A549 (cell line): ENCODE measurements around the gene ARID5A. TPM values are rescaled to one million over a fixed set of nuclear protein-coding genes. Genes with fewer than 3 reads are reported as not detected.

ENCODE experiments used
- ATAC-seq, 2 experiments: fragments of 200-7000 bp in 1 of 2; fragments of >200 bp in 1 of 2; cut with Nextera tagmentation in 1 of 2; cut with Tn5 transposase in 1 of 2; 3 replicates each; pipeline versions ENCODE4 v1.8.0 to v1.9.1; 2018 to 2020; ENCODE audit warnings: mild to moderate bottlenecking in 1 of 2, moderate library complexity in 1 of 2
- CTCF ChIA-PET: fragments of 300-600 bp; sonication (Branson Sonifier 250); formaldehyde crosslinking; extraction: SDS; loops from one replicate; lab custom pipeline; 2021; ENCODE audit warnings: antibody characterized with exemption, inconsistent platforms; lab: Yijun Ruan, JAX
- POLR2A ChIA-PET: fragments of 350-600 bp; formaldehyde crosslinking; extraction: SDS; loops from one replicate; lab custom pipeline; 2021; ENCODE audit warnings: antibody characterized with exemption, inconsistent platforms; lab: Yijun Ruan, JAX
- DNase-seq, 2 experiments: peaks; one replicate each; pipeline versions ENCODE4 v3.0.0 to v3.0.0-alpha.2; 2011 to 2016; ENCODE audit warnings: low read depth in 1 of 2, low spot score in 1 of 2
- FAIRE-seq: peaks from 2 replicates; lab custom pipeline; 2011; peaks lifted over from hg19 to GRCh38; lab: Jason Lieb, UNC
- H3K27ac ChIP-seq, 2 experiments: fragments of >200 bp; sonication (Bioruptor Twin); formaldehyde crosslinking; 3 replicates each; pipeline ENCODE4 v1.5.1; 2016 to 2017
- H3K4me1 ChIP-seq: fragments of >200 bp; sonication (Bioruptor Twin); formaldehyde crosslinking; 3 replicates; pipeline ENCODE4 v1.6.1; 2016
- H3K4me2 ChIP-seq: fragments of >200 bp; sonication (Bioruptor Twin); formaldehyde crosslinking; 3 replicates; pipeline ENCODE4 v1.6.1; 2016
- H3K4me3 ChIP-seq: fragments of >200 bp; sonication (Bioruptor Twin); formaldehyde crosslinking; 3 replicates; pipeline ENCODE4 v1.5.1; 2016
- H3K9me3 ChIP-seq: fragments of >200 bp; sonication (Bioruptor Twin); formaldehyde crosslinking; 3 replicates; pipeline ENCODE4 v1.6.1; 2016
- ATOH8 ChIP-seq: fragments of 250-450 bp; sonication (Bioruptor Pico); IDR thresholded peaks from 2 replicates; pipeline ENCODE4 v1.5.0; 2020; ENCODE audit warnings: low read depth, mild to moderate bottlenecking, moderate library complexity
- CEBPB ChIP-seq, 2 experiments: fragments of >200 bp in 1 of 2; sonication (Bioruptor Twin) in 1 of 2; formaldehyde crosslinking in 1 of 2; IDR thresholded peaks; 2 replicates each; pipeline ENCODE4 v1.6.1; 2012 to 2016
- CHD4 ChIP-seq: fragments of 200-600 bp; sonication (generic); IDR thresholded peaks from 2 replicates; pipeline ENCODE4 v1.6.1; 2016; ENCODE audit warnings: antibody characterized with exemption, mild to moderate bottlenecking, borderline replicate concordance
- CTCF ChIP-seq: fragments of >200 bp; sonication (Bioruptor Twin); formaldehyde crosslinking; IDR thresholded peaks from 3 replicates; pipeline ENCODE4 v1.5.1; 2016
- EHF ChIP-seq: fragments of 250-450 bp; sonication (Bioruptor Pico); IDR thresholded peaks from 2 replicates; pipeline ENCODE4 v1.5.0; 2020; ENCODE audit warnings: mild to moderate bottlenecking
- EP300 ChIP-seq, 2 experiments: fragments of >200 bp; sonication (Bioruptor Twin); formaldehyde crosslinking; IDR thresholded peaks; 2 replicates in 1 of 2; 3 replicates in 1 of 2; pipeline ENCODE4 v1.6.1; 2016 to 2017
- FOSB ChIP-seq: fragments of 250-450 bp; sonication (Bioruptor Pico); IDR thresholded peaks from 2 replicates; pipeline ENCODE4 v1.5.0; 2020; ENCODE audit warnings: mild to moderate bottlenecking, moderate library complexity
- HES2 ChIP-seq: fragments of >200 bp; sonication (Bioruptor Twin); formaldehyde crosslinking; IDR thresholded peaks from 2 replicates; pipeline ENCODE4 v1.6.1; 2016
- HMGXB4 ChIP-seq: fragments of 250-450 bp; sonication (Bioruptor Pico); IDR thresholded peaks from 2 replicates; pipeline ENCODE4 v1.5.0; 2021; ENCODE audit warnings: mild to moderate bottlenecking, moderate library complexity, borderline replicate concordance
- HOXA7 ChIP-seq: fragments of 250-450 bp; sonication (Bioruptor Pico); IDR thresholded peaks from 2 replicates; pipeline ENCODE4 v1.5.0; 2020; ENCODE audit warnings: mild to moderate bottlenecking, moderate library complexity
- HOXB13 ChIP-seq: fragments of 250-450 bp; sonication (Bioruptor Pico); IDR thresholded peaks from 2 replicates; pipeline ENCODE4 v1.5.0; 2020; ENCODE audit warnings: low read depth, mild to moderate bottlenecking, moderate library complexity
- HOXB5 ChIP-seq: fragments of 250-450 bp; sonication (Bioruptor Pico); IDR thresholded peaks from 2 replicates; pipeline ENCODE4 v1.5.0; 2020; ENCODE audit warnings: mild to moderate bottlenecking, moderate library complexity
- JUN ChIP-seq, 2 experiments: fragments of >200 bp; sonication (Bioruptor Twin); formaldehyde crosslinking; IDR thresholded peaks; 2 replicates in 1 of 2; 3 replicates in 1 of 2; pipeline ENCODE4 v1.6.1; 2016 to 2017
- KDM1A ChIP-seq: fragments of 200-600 bp; sonication (generic); IDR thresholded peaks from 2 replicates; pipeline ENCODE4 v1.6.1; 2016; ENCODE audit warnings: low read depth, mild to moderate bottlenecking
- PBX3 ChIP-seq: IDR thresholded peaks from 2 replicates; pipeline ENCODE4 v1.6.1; 2012
- POLR2A ChIP-seq: IDR thresholded peaks from 2 replicates; pipeline ENCODE4 v1.6.1; 2012; ENCODE audit warnings: mild to moderate bottlenecking, low read length
- RNF2 ChIP-seq: fragments of 200-600 bp; sonication (generic); IDR thresholded peaks from 2 replicates; pipeline ENCODE4 v1.6.1; 2016; ENCODE audit warnings: low read depth, mild to moderate bottlenecking, antibody characterized with exemption, moderate library complexity, borderline replicate concordance
- SMC3 ChIP-seq: fragments of >200 bp; sonication (Bioruptor Twin); formaldehyde crosslinking; IDR thresholded peaks from 3 replicates; pipeline ENCODE4 v1.6.1; 2018; ENCODE audit warnings: inconsistent platforms
- TFCP2L1 ChIP-seq: fragments of 250-450 bp; sonication (Bioruptor Pico); IDR thresholded peaks from 2 replicates; pipeline ENCODE4 v1.5.0; 2021; ENCODE audit warnings: mild to moderate bottlenecking
- TP53 ChIP-seq: fragments of 250-450 bp; sonication (Bioruptor Pico); IDR thresholded peaks from 2 replicates; pipeline ENCODE4 v1.5.0; 2021; ENCODE audit warnings: mild to moderate bottlenecking, moderate library complexity
- USF2 ChIP-seq: fragments of 450-650 bp; IDR thresholded peaks from 2 replicates; pipeline ENCODE4 v1.6.1; 2014; ENCODE audit warnings: antibody characterized with exemption
- ZNF302 ChIP-seq: fragments of 250-450 bp; sonication (Bioruptor Pico); IDR thresholded peaks from 2 replicates; pipeline ENCODE4 v1.9.0; 2021; ENCODE audit warnings: inconsistent platforms, mild to moderate bottlenecking, moderate library complexity
- ZSCAN20 ChIP-seq: fragments of 250-450 bp; sonication (Bioruptor Pico); IDR thresholded peaks from 2 replicates; pipeline ENCODE4 v1.8.0; 2022; ENCODE audit warnings: mild to moderate bottlenecking, moderate library complexity
- whole genome bisulfite sequencing: methylation state at CpG from one replicate; pipeline ENCODE4 v1.1.6; 2017; ENCODE audit errors: missing lambda C conversion rate; 5-methylcytosine and 5-hydroxymethylcytosine counted together
- polyA plus RNA-seq, 4 experiments: library from polyadenylated mRNA; depleted of rRNA in 3 of 4; stranded (reverse); fragments of >200 nt; fragmentation: RNase III in 1 of 4; extraction: RNeasy Plus Mini Kit Qiagen cat#74134 plus additional on column Dnase treatment in 1 of 4; gene quantifications; 2 replicates in 3 of 4; 3 replicates in 1 of 4; pipeline ENCODE4 v1.2.3, GENCODE V29; 2011 to 2017

ARID5A gene
- polyA plus RNA-seq, 2 of the 4 experiments (the other 2 are of a cell fraction), result 1.2 to 4.4 TPM

- Histone ChIP-seq H3K27ac (no peak overlapping the region), H3K9me3 (no peaks in the 10 kb centered on the region), H3K4me3 (no peak overlapping the region), H3K4me1 (peaks cover 4% of the 10 kb centered on the region), H3K4me2 (no peak overlapping the region)
- CTCF ChIA-PET, result interaction anchor here (0.8 to 8.4 kb wide), 5 partner anchors 9 to 119 kb away, joined by 3 to 63 read pairs (median 6); no protein-coding TSS in a partner anchor
- FAIRE-seq, result no peak
- TF ChIP-seq ZSCAN20 (CRISPR knock-in tag) (no peak), CHD4 (no peak), RNF2 (no peak), EHF (no peak), EP300 (IDR thresholded peaks at IDR 0.05) (no peak), CTCF (no peak)
- no peak for DNase-seq
- 84% methylated on average over 29 of the region's 29 CpGs for WGBS
- POLR2A ChIA-PET, result no interaction called here
- ATAC-seq, result no peak
Measured at GRCh38 chr2:96526615-96527285, 9.8 kb upstream of the ARID5A start.

GRCh38 chr2:96527286-96528005, 9.1 kb upstream of the ARID5A start:
- ATAC-seq (no peak), FAIRE-seq (no peak), DNase-seq (no peak)
- no peak for TF ChIP-seq TFCP2L1 (CRISPR knock-in tag)
- no peak for TF ChIP-seq EP300 (IDR thresholded peaks at IDR 0.05)
- no peak for TF ChIP-seq HMGXB4 (CRISPR knock-in tag)
- TF ChIP-seq HOXA7 (CRISPR knock-in tag), result no peak
- TF ChIP-seq SMC3, result no peak
- no peak for TF ChIP-seq EHF
- TF ChIP-seq POLR2A, result no peak
- TF ChIP-seq HOXB5 (CRISPR knock-in tag), result no peak
- no peak for TF ChIP-seq KDM1A
- TF ChIP-seq USF2, result no peak
- no peak overlapping the region for H3K27ac ChIP-seq
- H3K4me3 ChIP-seq, result no peak overlapping the region
- H3K4me1 ChIP-seq, result peaks cover 11% of the 10 kb centered on the region
- no peak overlapping the region for H3K4me2 ChIP-seq
- POLR2A ChIA-PET, result no interaction called here
- no peaks in the 10 kb centered on the region for H3K9me3 ChIP-seq
- CTCF ChIA-PET, result interaction anchor here (1.1 to 8.4 kb wide), 3 partner anchors 9 to 22 kb away, joined by 5 to 63 read pairs (median 7); no protein-coding TSS in a partner anchor
- WGBS, result 83% methylated on average over 26 of the region's 51 CpGs

- no peak for DNase-seq
- TF ChIP-seq TP53 (no peak), CEBPB (IDR thresholded peaks at IDR 0.05) (no peak), HES2 (no peak), ZNF302 (CRISPR knock-in tag) (no peak), ATOH8 (CRISPR knock-in tag) (no peak), JUN (IDR thresholded peaks at IDR 0.05) (no peak), PBX3 (no peak), FOSB (CRISPR knock-in tag) (no peak), KDM1A (no peak), HOXB13 (CRISPR knock-in tag) (no peak)
- TF ChIP-seq, all 56 proteins: peak for 0
- 75% methylated on average over 14 of the region's 14 CpGs for WGBS
- H3K27ac ChIP-seq, result no peak overlapping the region
- H3K4me1 ChIP-seq, result peaks cover 17% of the 10 kb centered on the region
- ATAC-seq (no peak), FAIRE-seq (no peak)
- ChIA-PET POLR2A (no interaction called here), CTCF (interaction anchor here (0.6 to 8.4 kb wide), 6 partner anchors 10 to 231 kb away, joined by 3 to 63 read pairs (median 4); partner anchors contain the start of gene NCAPH)
- H3K4me2 ChIP-seq, result no peak overlapping the region
- H3K4me3 ChIP-seq, result no peak overlapping the region
- H3K9me3 ChIP-seq, result no peaks in the 10 kb centered on the region
Measured at GRCh38 chr2:96528006-96528699, 8.4 kb upstream of the ARID5A start.
